Gastrocnemius medialis (tissue), 4 donors: Measurements from ENCODE around the gene KCNC3.

Experiments
- POLR2A ChIP-seq, 2 donors: fragments of 450-650 bp; IDR thresholded peaks; one replicate each; pipeline ENCODE4 v1.6.1; 2017; ENCODE audit warnings: antibody characterized with exemption in 2 of 2, mild to moderate bottlenecking in 2 of 2, moderate library complexity in 2 of 2
- TF ChIP-seq, protein P1 (sequence below), 5 experiments: fragments of 450-650 bp in 3 of 5; fragments of 200-600 bp in 2 of 5; sonication (generic) in 2 of 5; IDR thresholded peaks in 4 of 5; conservative IDR thresholded peaks in 1 of 5; 1 replicate in 4 of 5; 2 replicates in 1 of 5; pipeline ENCODE4 v1.5.1; 2016 to 2019; ENCODE audit warnings: antibody characterized with exemption in 5 of 5, mild to moderate bottlenecking in 3 of 5, moderate library complexity in 3 of 5

DNA sequence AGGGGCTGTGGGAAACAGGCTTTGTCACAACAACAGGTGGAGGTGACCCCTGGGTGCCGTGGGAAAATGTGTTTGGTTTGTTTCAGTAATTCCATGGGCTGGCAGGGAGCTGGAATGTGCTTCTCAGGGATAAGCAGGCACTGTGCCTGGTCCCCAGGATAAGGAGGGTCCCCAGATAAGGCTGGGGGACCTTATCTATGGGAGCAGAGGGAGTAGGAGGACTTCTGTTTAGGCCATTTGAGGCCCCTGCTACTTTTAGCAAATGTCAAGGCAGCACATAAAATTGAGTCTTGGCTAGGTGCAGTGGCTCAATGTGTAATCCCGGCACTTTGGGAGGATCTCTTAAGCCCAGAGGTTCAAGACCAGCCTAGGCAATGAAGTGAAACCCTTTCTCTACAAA lies 59.5 kb downstream of the KCNC3 start:
- no peak for TF ChIP-seq POLR2A (IDR thresholded peaks at IDR 0.05)
- TF ChIP-seq, protein P1, sequence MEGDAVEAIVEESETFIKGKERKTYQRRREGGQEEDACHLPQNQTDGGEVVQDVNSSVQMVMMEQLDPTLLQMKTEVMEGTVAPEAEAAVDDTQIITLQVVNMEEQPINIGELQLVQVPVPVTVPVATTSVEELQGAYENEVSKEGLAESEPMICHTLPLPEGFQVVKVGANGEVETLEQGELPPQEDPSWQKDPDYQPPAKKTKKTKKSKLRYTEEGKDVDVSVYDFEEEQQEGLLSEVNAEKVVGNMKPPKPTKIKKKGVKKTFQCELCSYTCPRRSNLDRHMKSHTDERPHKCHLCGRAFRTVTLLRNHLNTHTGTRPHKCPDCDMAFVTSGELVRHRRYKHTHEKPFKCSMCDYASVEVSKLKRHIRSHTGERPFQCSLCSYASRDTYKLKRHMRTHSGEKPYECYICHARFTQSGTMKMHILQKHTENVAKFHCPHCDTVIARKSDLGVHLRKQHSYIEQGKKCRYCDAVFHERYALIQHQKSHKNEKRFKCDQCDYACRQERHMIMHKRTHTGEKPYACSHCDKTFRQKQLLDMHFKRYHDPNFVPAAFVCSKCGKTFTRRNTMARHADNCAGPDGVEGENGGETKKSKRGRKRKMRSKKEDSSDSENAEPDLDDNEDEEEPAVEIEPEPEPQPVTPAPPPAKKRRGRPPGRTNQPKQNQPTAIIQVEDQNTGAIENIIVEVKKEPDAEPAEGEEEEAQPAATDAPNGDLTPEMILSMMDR (IDR thresholded peaks at IDR 0.05 in 4 of 5, conservative IDR thresholded peaks at IDR 0.05 in 1 of 5), result no peak
